Suppressor macrophage treated with lipopolysaccharide for 4 hours (primary cell): ENCODE results near the gene STX8.

Experiments used
- DNase-seq: peaks from one replicate; pipeline ENCODE4 v3.0.0-alpha.2; 2020

The STX8 gene

DNA sequence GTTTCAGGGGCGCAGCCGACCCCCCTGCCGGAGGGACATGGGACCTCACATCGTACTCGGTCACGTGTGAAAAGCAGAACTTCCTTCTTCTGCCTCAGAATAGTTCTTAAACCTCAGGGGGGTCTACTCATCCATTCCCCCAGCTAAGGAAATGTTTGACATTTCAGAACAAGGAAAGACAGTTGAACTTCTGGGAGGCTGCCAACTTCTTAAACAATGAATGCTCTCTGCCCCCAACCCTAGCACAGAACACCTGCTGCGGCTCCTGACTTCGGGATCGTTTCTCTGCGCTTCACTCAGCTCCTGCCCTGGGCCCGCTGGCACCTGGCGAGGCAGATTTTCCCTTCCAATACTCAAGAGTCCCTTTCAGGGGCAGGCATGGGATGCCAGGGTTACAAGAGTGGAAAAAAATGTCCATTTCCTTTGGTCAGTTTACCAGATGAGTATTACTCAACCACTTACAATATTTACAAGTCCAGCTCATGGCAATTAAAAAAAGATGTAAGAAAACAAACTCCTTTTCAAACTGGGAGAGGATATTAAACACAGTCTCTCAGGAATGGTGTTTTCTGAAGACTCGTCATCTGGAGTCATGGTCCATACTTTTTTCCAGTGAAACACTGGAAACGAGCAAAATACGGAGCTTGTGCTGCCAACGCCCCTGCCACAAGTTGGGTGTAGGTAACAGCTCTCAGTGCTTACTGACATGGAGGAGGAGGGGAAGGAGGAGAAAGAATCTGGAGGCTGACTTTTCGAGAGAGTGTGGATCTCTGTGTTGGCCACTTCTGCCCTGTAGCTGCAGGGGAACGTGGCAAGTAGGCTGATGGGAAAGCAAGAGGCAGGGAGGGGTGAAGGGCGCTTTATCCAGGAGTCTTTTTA is 318.6 kb downstream of the STX8 start:
- no peak for DNase-seq

DNA sequence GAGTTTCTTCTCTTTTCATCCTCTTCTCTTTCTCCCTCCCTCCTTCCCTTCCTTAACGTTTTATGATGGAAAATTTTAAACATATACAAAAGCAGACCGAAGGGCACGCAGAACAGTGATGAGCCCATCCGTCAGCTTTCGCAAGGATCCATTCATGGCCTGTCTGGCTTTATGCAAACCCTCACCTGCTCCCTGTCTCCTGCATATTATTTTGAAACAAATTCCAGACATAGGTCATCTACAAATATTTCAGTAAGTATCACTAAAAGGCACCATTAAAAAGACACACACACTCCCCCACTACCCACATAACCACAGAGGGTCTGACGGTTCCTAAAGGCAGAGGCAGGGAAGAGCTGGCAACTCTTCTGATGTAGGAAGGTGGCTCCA is 319.3 kb downstream of the STX8 start:
- DNase-seq = no peak

DNA sequence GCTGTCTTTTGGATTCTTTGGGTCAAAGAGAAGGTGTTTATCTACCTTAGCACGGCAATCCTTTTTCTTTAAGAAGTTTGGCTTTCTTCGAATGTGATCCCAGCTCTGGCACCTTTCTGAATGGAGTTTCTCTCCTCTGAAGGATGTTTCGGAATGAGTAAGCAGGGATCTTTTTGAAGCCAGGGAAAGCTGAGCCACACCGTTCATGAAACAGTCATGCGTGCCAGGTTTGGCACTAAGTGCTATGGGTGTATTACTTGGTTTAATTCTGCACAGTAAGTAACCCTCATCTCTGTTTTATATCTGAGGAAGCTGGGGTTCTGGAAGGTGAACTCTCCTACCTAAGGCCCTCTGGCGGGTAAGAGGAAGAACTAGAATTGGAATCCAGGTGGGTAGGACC is 319.8 kb downstream of the STX8 start:
- DNase-seq = no peak

DNA sequence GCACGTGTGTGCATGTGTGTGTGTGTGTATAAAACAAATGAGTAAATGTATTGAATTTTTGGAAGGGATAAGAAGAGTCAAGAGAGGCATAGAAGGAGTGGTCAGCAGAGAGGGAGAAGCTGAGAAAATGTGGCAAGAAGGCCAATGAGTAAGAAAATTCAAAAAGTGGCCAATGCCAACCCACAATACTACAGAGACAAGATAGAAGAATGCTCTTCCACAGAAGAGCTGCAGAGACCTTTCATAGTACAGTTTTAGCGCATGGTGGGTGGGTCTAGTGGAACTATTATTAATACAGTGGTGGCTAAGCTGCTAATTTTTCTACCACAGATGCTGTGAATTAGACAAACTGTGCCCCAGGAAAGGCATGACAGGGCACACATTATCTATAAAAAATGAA is 320.8 kb downstream of the STX8 start:
- DNase-seq = no peak

DNA sequence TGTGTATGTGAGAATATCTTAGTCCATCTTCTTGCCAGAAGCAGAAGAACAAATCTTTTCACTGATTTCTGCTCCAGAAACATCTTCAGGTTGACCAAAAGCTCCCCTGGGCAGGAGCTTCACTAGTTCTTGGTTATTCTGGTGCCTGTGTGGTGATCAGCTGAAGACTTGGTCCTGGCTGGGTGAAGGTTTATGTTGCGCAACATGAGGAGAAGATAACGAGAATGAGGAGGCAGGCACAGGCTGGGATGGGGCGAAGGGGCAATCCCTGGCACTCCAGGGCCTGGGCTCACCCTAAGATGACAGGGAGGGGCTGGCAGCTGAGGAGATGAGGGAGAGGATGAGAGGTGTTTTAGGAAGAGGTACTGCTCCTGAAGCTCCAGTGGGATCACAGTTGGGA is 322.3 kb downstream of the STX8 start:
- DNase-seq = no peak

DNA sequence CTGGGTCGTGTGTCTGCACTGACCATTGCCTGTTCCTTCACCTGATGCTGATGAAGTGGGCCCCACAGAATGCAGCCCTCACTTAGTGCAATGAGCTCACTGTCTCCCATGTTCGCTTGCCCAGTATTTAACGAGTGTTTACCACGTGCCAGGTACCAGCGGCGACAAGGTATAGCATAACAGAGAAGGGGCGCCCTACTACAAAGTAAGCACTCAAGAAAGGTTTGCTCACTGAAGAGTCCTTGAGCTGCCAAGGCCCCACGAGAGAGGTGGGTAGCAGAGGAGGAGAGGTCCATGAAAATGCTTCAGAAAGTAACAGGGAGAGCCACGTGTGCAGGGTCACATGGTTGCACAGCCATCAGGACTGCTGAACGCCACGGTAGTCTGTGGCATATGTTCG is 324.3 kb downstream of the STX8 start:
- no peak for DNase-seq

DNA sequence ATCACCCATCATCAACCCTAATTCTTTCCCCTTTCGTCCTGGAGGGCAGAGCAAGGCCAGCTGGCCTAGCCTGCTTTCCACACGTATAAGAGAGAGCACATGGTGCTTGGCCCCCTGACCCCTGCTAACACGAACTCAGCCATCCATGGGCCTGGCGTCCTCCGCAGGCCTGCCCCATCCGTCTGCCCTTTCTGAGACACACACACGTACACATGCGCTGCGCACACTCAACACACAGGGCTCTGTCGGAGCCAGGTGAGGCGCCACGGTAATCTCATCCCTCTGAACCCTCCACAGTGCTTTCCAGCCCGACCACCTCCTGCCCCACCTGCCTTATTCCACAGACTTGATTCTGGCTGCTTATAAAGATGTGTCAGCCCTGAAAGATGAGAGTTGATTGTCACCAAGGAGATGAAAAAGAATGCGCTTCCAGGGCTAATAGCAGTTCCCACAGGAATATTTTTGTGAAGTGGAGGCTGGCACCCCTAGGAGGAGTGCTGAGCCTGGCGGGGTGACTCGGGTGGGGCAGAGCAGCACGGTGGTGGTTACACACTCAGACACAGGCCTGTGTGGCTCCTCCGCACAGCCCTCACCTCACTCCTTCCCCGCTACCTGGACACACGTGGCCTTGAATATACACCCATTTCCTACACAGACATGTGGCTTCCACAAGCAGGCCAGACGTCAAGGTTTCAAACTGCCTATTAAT is 326.2 kb downstream of the STX8 start:
- no peak for DNase-seq

DNA sequence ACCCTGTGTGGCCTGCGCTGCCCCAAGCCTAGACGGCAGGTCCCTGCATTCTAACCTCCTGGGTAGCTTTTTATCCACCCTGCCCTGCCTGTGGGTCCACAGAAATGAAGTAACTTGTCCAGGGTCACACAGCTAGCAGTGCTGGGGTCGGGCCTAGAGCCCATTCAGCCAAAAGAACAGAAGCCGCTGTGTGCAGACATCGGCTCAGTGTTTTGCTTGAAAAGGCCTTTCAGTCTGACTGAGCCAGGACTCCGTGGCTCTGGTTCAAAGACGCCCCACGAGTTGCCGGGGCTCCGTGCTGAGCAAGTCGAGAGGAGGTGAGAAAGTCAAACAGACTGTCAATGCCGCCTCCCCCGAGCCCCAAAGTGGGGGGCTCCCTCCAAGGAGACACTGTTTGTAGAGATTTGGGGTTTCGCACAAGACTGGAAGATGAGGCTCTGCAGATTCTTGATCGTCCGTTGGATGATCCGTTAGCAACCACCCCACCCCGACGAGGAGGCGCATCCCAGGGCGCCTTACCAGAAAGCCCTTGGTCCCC is 328.1 kb downstream of the STX8 start:
- no peak for DNase-seq

DNA sequence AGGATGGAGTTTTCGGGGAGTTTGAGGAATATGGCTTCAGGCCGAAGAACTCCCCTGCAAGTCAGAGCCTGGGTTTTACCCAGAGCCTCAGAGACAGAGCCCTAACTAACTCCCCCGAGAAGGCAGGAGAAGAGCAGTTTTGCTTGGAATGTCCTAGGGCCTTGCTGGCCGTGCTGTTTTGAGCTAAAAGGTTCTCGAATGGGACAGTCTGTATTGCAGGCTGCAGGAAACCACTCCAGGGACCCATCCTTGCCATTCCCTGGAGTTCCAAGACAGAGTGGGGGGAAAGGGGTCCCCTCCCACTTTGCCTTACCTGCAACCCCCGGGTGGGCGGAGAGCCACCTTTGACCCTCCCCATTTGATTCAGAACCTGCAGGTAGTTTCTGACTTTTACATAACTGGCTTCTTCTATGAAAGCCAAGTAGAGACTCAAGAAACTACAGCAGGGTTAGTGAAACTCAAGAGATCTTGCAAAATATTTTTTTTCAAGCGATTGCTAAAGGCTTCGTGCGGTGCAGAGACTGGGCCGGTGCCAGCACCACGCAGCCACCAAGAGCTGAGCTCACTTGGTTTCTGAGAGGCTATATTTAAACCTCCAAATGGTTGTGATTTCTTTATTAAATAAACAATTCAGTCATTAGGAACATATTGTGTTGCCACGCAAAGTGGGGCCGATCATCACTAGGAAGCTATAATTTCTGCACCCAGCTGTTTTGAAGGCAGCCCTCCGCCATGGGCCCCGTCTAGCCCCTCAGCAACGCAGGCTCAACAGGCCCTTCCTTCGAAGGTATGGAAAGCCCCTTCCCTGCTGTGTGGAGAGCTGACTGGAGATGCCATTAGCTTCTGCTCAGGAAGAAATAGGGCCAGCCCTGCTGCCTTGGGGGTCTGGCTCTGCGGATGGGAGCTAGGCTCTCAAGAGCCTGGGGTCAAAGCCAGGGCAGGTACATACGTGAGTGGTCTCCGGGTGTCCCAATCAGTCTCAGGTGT is 331.3 kb downstream of the STX8 start:
- no peak for DNase-seq

DNA sequence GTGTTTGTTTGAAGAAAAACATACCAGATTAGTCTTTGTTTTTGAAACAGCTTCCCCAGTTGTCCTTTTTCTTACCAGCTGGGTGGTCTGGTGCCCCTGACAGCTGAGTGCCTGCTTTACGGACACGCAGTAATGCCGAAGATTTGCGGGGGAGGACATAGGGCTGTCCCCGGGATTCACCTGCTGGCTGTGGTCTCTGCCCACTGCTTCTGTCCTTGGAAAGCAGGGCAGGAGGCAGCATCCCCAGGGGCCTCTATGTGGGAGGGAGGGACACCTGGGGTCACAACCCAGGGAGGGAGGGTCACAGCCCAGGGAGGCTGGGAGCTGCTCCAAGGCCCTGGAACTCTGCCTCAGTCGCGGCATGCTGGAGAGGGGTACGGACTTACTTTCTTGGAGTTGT is 332.6 kb downstream of the STX8 start:
- DNase-seq = no peak

DNA sequence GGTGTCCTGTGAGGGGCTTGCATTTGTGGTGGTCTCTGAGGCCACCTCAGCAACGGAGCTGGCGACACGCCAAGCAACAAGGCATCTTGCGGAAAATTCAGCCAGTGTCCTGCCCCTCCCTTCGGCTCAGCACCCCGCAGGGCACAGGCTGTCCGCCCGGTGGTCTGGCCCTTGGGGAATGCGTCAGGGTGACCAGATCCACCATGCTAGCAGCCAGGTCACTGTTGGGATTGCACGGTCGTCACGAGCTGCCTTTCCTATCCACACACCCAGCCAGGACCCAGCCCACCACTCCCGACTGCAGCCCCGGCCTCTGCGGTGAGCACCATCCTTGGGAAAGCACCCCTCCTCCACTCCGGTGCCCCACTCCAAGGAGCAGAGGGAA is 333.1 kb downstream of the STX8 start:
- DNase-seq = no peak

DNA sequence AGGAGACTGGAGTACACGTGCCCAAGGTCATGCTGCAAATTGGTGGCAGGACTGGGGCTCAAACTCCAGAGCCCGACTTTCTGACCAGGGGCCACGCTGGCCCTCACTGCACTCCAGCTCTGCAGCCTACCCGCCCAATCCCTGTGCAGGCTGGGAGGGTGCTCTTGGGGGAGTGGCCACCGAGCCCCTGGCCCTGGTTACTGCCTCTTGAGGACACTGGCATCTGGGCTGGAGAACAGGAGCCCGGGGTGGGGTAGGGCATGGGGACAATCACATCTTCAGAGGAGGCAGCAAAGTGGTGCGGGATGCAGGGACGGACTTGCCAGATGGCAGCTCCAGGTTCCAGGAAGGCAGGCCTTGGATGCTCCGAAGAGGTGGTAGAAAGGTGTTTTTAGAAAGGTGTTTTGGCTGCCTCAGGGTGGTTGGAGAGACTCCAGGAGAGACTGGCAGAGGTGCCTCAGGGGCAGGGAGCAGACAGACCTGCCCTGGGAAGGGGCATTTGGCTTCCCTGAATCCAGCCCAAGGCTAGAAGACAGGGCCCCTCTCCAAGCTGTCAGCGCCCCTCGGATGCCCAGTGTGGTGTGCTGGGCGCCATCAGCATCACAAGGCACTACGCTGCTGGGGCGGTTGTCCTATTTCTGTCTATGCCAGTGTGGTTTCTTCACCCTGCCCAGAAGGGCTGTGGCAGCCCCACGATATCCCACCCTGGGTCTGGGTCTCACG is 333.7 kb downstream of the STX8 start:
- no peak for DNase-seq

DNA sequence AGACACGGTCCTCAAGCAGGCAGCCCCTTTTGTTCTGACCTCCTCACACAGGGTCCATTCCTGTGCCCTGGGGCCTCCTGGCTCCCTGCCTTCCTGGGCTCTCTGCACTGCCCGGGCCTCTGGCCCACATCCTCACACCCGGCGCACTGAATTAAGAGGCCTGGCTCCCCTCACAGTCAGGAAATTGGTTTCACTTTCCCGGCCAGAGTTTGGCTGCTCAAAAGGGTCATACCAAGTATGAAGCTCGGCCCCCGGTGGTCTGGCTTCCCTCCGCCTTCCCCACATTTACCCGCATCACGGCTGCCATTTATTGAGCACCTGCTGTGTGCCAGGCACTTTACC is 334.3 kb downstream of the STX8 start:
- no peak for DNase-seq

DNA sequence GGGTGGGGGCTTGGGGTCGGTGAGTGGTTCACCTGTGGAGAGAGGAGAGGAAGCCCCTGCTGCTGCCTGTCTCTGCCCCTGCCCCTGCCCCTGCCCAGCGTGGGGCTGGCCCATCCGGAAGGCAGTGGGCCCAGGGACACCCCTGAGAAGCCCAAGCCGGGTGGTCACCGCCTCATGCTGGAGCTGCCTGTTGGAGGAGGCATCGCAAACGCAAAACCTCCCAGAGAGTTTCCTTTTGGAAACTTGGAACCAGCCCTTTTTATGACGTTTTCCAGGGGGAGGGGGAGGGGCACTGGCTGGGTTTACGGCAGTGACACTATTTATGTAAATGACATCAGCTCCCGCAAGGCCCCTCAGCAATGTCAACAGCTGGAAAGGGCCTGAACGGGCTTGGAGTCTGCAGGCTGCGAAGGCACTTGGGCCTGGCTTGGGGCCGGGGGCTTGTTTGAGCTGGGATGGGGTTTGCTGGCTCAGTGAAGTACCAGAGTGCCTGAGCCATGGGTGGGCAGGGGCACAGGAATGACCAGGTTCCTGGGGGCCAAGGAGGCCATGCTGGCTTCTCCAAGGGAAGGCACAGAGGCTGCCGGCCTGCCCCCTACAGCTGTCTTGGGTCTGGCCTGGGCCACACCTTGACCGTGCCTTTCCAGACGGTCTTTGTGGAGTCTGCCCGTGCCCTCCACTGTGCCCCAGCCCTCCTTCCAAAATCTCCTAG is 334.8 kb downstream of the STX8 start:
- DNase-seq = no peak

DNA sequence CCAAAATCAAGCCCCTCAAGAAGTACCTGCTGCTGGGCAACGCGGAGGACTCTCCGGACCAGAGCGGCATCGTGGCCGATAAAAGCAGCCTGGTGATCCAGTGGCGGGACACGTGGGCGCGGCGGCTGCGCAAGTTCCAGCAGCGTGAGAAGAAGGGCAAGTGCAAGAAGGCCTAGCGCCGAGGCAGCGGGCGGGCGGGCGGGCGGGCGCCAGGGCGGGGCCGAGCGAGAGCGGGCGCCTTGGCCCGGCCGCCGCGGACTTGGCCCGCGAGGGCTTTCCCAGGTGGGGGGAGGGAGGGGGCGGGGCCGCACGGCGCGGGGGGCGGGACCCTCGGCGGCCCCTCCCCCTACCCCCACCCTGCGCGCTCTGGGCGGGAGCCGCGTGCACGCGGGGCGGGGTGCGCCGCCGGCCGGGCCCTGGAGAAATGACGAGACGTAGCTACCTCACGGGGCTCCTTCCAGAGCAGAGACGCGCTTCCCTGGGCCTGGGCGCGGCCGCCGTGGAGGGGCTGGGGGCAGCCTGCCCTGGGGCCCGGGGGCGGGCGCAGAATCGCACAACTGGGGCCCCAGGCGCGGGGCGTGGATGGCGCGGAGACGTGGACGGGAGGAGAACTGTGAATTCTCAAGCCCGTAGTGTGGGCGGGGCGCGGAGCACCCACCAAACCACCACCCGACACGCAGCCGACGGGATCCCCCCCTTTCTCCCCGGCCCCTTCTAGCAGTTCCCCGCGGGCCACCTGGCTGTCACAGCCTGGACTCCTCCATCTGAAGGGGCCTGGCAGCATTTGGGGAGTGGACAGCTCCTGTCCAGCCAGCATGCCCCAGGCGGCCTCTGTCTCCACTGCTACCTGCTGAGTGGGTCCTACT is 335.6 kb downstream of the STX8 start:
- DNase-seq = peak; percentile 77

DNA sequence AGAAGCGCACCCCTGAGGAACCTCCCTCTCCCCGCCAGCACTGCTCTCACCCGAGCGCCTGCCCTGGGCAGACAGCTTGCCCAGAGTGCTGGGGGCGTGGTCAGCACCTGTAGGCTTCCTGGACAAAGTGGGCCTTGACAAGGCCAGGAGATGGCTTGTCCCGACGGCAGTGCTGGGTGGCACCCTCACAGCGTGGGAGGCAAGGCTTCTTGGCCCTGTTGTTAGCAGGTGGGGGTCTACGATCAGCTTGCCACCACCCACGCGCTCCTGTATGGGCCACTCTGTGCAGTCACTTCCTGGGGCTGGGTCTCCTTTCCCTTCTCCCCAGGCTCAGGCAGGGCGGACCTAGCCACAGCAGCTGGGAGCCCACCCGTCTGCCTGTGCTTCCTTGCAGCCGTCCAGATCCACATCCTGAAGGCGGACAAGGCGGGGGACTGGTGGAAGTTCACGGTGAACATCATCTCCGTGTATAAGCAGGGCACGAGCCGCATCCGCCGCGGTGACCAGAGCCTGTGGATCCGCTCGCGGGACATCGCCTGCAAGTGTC is 336.3 kb downstream of the STX8 start:
- DNase-seq = no peak

DNA sequence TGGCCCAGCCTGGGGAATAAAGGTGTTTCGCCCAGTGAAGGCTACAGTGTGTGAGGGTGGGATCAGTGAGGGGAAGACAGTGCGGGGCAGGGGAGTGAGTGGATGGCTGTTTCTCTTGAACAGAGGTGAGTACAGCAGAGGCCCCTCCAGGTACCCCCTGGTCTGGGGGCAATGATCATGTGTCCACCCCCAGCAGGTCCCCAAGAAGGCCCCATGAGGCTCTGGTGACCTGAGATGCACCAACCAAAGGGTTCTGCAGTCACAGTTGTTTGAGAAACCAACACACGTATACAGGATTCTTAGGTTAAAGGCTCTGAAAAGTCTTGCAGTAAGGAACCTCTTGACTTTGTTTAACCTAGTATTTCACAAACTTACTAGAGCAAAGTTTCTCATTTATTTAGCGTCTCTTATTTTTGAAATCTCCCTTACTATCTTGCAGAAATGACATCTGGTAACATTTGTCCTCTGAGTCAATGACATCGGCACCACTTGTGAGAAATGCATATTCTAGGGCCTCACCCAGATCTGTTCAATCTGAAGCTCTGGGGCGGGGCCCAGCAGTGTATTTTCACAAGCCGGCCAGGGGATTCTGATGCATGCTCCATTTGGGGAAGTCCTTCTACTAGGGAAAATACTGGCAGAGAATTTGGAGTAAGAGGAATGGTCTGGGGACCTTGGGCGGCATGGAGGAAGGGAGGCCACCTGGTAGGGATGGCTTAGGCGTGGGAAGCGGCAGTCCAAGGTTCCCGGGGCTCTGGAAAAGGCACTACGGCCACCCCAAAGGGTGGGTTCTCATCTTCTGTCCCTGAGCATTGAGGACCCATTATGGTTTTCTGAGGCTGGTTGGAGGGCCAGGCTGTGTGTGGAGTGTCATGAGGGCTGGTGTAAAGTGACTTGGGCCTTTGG is 337.0 kb downstream of the STX8 start:
- DNase-seq = no peak

DNA sequence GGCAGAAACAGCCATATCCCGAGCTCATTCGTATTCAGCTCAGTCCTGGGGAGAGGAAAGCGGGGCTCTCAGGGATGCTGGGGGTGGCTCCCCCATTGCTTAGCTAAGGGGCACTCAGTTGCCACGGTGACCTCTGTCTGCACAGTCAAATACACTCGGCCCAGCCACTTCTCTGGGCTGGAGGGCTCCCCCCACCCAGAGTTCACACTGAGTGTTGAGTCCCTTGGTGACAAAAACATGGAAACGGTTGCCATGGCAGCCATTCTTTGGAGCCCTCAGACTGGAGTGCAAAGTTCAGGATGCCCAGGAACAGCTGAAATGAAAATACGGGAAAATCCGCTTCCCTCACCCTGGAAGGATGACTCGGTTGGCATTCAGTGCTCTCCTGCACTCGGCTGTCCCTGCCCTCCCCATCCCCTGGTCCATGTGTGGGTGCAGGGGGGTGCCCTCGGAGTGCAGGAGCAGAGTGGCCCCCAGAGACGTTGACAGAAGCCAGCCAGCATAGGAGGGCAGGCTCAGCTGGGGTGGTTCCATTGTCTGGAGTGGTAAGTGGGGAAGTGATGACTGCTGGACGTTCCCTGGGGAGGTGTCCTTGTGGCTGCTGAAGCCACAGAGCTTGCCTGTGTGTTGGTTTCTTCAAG is 337.8 kb downstream of the STX8 start:
- no peak for DNase-seq

DNA sequence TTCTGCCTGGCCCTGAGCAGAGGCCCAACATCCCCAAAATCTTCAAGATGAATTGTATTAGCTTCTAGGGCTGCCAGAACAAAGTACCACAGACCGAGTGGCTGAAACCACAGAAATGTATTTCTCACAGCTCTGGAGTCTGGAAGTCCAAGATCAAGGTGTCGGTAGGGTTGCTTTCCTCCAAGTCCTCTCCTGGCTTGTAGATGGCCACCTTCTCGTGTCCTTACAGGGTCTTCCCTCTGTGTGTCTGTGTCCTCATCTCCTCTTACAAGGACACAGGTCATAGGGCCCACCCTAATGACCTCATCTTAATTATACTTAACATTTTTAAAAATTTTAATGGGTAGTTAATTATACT is 338.6 kb downstream of the STX8 start:
- no peak for DNase-seq
